ENCODE measurements around the gene ZW10.

Gene ZW10

GRCh38 chr11:113690619-113691569 is 82.6 kb downstream of the ZW10 start:
- H3K4me3 ChIP-seq (replicated peaks; ENCODE audit: low read depth, low read length), result no peak overlapping the region
- TF ChIP-seq CTCF (IDR thresholded peaks at IDR 0.05; ENCODE audit: low read depth, low read length, missing control alignments), result peak; percentile 54
- peak; percentile 9 for DNase-seq (ENCODE audit: extremely low read depth, low read depth)

- no peak overlapping the region for H3K4me3 ChIP-seq (replicated peaks; ENCODE audit: low read depth, low read length)
- no peak for DNase-seq (ENCODE audit: extremely low read depth, low read depth)
- no peak for TF ChIP-seq CTCF (IDR thresholded peaks at IDR 0.05; ENCODE audit: low read depth, low read length, missing control alignments)
These were observed 83.5 kb downstream of the ZW10 start for GRCh38 chr11:113689768-113690618.

- no peak for TF ChIP-seq CTCF (IDR thresholded peaks at IDR 0.05; ENCODE audit: low read depth, low read length, missing control alignments)
- no peak overlapping the region for H3K4me3 ChIP-seq (replicated peaks; ENCODE audit: low read depth, low read length)
- no peak for DNase-seq (ENCODE audit: extremely low read depth, low read depth)
These were observed 87.7 kb downstream of the ZW10 start for GRCh38 chr11:113685654-113686359.

DNA sequence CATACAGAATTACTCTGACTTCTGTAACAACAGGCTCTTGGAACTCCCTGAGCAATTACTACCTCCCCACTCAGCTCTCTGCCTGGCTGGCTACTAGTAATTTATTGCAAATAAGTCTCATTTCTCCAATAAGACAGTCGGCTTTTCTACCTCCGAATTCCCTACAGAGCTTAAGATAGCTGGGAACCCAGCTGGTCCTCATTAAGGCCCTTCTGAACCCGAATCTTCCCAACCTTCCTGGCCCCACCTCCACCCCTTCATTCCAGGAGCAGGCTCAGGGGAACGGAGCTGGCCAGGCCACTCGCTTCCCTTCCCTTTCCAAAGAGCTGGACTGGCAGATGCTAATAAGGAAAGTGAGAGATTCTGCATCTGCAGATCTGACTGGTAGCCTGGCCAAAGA is 89.0 kb downstream of the ZW10 start:
- no peak for TF ChIP-seq CTCF (IDR thresholded peaks at IDR 0.05; ENCODE audit: low read depth, low read length, missing control alignments)
- DNase-seq (ENCODE audit: extremely low read depth, low read depth), result no peak
- H3K4me3 ChIP-seq (replicated peaks; ENCODE audit: low read depth, low read length), result no peak overlapping the region

GRCh38 chr11:113683481-113684046 is 89.9 kb downstream of the ZW10 start:
- H3K4me3 ChIP-seq (replicated peaks; ENCODE audit: low read depth, low read length), result no peak overlapping the region
- DNase-seq (ENCODE audit: extremely low read depth, low read depth), result no peak
- no peak for TF ChIP-seq CTCF (IDR thresholded peaks at IDR 0.05; ENCODE audit: low read depth, low read length, missing control alignments)
